Neutrophil (primary cell): ENCODE measurements around the gene CPSF6.
A peak's percentile ranks its signal among the peaks of the same experiment; 100 is the strongest.

Experiments
- H3K27ac ChIP-seq: fragments of 200-600 bp; sonication (generic); 2 replicates; pipeline ENCODE4 v1.5.1; 2016; ENCODE audit warnings: mild to moderate bottlenecking, moderate library complexity
- H3K27me3 ChIP-seq: fragments of 200-600 bp; sonication (generic); 2 replicates; pipeline ENCODE4 v1.6.0; 2016; ENCODE audit warnings: mild to moderate bottlenecking
- H3K36me3 ChIP-seq: fragments of 200-600 bp; sonication (generic); 2 replicates; pipeline ENCODE4 v1.5.1; 2017
- H3K4me1 ChIP-seq, 2 experiments: fragments of 200-600 bp in 1 of 2; sonication (generic) in 1 of 2; 1 replicate in 1 of 2; 2 replicates in 1 of 2; pipeline versions ENCODE4 v1.5.1 to v1.6.1; 2013 to 2016; ENCODE audit warnings: low read depth in 1 of 2, low read length in 1 of 2, mild to moderate bottlenecking in 1 of 2, moderate library complexity in 1 of 2; ENCODE audit not compliant: control insufficient read depth in 1 of 2, insufficient read depth in 1 of 2
- H3K4me3 ChIP-seq, 2 experiments: fragments of 200-600 bp in 1 of 2; sonication (generic) in 1 of 2; 1 replicate in 1 of 2; 2 replicates in 1 of 2; pipeline ENCODE4 v1.5.1; 2013 to 2016; ENCODE audit warnings: low read depth in 1 of 2, low read length in 1 of 2, mild to moderate bottlenecking in 1 of 2, moderate library complexity in 1 of 2
- H3K9me3 ChIP-seq: fragments of 200-600 bp; sonication (generic); 2 replicates; pipeline ENCODE4 v1.5.1; 2016
- CTCF ChIP-seq: fragments of 200-600 bp; sonication (generic); IDR thresholded peaks from 2 replicates; pipeline ENCODE4 v1.5.1; 2016; ENCODE audit warnings: antibody characterized with exemption

CPSF6 gene

GRCh38 chr12:69239922-69240630 lies 707 bp downstream of the CPSF6 start:
- TF ChIP-seq CTCF, result no peak
- Histone ChIP-seq H3K36me3 (no peaks in the 10 kb centered on the region), H3K4me3 (peak overlapping the region; percentile 83 to 85), H3K27me3 (no peaks in the 10 kb centered on the region), H3K27ac (peak overlapping the region; percentile 94), H3K4me1 (peaks cover 31 to 35% of the 10 kb centered on the region in 2 experiments), H3K9me3 (no peaks in the 10 kb centered on the region)

DNA sequence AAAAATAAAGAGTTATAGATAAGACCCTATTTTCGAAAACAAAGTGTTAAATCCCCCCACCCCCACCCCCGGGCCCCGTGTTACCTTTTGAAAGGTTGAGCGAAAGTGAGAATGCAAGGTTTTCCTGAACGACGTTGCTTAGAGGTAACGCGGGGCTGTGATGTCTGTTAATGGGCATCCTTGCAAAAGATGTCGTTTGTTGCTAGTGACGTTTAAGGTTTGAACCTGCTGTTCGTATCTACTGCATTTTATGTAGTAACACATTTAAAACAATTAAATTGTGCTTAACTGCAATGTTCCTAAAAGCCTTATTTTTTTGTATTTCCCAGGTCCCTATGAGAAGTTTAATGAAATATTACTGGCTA lies 1.2 kb downstream of the CPSF6 start:
- Histone ChIP-seq H3K27ac (peak overlapping the region; percentile 94), H3K9me3 (no peaks in the 10 kb centered on the region), H3K36me3 (no peaks in the 10 kb centered on the region), H3K4me3 (peak overlapping the region; percentile 83 to 85), H3K4me1 (peaks cover 31 to 35% of the 10 kb centered on the region in 2 experiments), H3K27me3 (no peaks in the 10 kb centered on the region)
- TF ChIP-seq CTCF, result no peak

GRCh38 chr12:69241438-69242092 lies 2.2 kb downstream of the CPSF6 start:
- peaks cover 31 to 35% of the 10 kb centered on the region in 2 experiments for H3K4me1 ChIP-seq
- H3K4me3 ChIP-seq, result no peak overlapping the region
- no peak for TF ChIP-seq CTCF
- H3K27ac ChIP-seq, result no peak overlapping the region
- H3K36me3 ChIP-seq, result no peaks in the 10 kb centered on the region
- H3K27me3 ChIP-seq, result no peaks in the 10 kb centered on the region
- H3K9me3 ChIP-seq, result no peaks in the 10 kb centered on the region

DNA sequence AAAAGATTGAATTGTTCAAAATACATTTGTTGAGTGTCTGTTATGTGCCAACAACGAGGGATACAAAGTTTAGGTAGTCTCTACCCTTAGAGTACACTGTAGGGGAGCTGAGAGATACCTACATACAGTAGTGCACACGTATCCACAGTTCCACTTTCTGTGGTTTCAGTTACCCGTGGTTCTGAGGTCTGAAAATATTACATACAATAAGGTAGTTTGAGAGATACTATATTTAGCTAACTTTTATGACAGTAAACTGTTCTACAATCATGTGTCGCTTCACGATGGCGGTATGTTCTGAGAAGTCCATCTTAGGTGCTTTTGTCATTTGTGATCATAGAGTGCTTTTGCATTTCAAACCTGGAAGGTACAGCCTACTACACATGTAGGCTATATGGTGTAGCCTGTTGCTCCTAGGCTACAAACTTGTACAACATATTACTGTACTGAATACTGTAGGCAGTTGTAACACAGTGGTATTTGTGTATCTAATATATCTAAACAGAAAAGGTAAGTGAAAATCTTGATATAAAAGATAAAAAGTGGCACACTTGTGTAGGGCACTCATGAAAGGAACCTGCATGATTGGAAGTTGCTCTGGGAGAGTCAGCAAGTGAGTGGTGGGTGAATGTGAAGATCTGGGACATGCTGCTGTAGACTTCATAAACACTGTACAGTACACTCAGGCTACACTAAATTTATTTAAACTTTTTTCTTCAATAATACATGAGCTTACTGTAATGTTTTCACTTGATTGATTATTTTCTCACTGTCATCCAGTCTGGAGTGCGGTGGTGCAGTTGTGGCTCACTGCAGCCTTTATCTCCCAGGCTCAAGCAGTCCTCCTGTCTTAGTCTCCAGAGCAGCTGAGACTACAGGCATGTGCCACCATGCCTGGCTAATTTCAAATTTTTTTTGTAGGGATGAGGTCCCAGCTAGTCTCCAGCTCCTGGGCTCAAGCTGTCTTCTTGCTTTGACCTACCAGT lies 4.0 kb downstream of the CPSF6 start:
- Histone ChIP-seq H3K4me1 (peaks cover 31 to 35% of the 10 kb centered on the region in 2 experiments), H3K27me3 (no peaks in the 10 kb centered on the region), H3K27ac (peak overlapping the region; percentile 23), H3K36me3 (no peaks in the 10 kb centered on the region), H3K4me3 (no peak overlapping the region), H3K9me3 (no peaks in the 10 kb centered on the region)
- no peak for TF ChIP-seq CTCF

- peaks cover 9 to 12% of the 10 kb centered on the region in 2 experiments for H3K4me1 ChIP-seq
- H3K36me3 ChIP-seq, result no peaks in the 10 kb centered on the region
Observed at GRCh38 chr12:69247268-69248018, 8.1 kb downstream of the CPSF6 start.

More at GRCh38 chr12:69247268-69248018, 8.1 kb downstream of the CPSF6 start:
- Histone ChIP-seq H3K27me3 (no peaks in the 10 kb centered on the region), H3K9me3 (no peaks in the 10 kb centered on the region), H3K27ac (no peak overlapping the region), H3K4me3 (no peak overlapping the region)
- no peak for TF ChIP-seq CTCF
